Smooth muscle cell of the brain vasculature (primary cell): ENCODE measurements around the gene ARHGAP8.
"Not testable (repeated sequence)": the region's sequence is repeated elsewhere in the genome, so short reads cannot be mapped to it uniquely, and the experiment has no call there.

Experiments used
- DNase-seq: peaks from one replicate; pipeline ENCODE4 v3.0.0-alpha.2; 2012; ENCODE audit warnings: low read depth, low spot score

Gene ARHGAP8

GRCh38 chr22:44885806-44886360 is 133.5 kb downstream of the ARHGAP8 start:
- no peak for DNase-seq

DNA sequence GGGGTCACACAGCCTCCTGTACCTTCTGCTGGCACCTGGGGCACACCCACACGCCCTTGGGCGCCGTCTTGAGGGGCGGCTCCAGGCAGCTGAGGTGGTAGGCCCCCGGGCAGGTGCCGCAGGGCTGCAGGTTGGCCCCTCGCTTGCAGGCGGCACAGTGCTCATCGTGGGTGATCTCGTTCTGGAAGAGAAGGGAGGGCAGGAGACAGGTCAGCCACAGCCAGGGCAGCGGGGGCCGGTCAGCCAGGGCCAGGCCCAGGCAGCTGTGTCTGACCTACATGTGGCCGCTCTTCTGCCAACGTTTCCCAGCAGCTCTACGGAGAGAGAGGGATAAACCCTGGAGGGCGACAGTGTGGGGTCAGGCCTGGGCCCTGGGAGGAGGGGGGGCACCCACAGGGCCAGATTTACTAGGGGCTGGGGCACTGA is 135.6 kb downstream of the ARHGAP8 start:
- no peak for DNase-seq

- no peak for DNase-seq
These were observed 136.3 kb downstream of the ARHGAP8 start for GRCh38 chr22:44888491-44889254.

DNA sequence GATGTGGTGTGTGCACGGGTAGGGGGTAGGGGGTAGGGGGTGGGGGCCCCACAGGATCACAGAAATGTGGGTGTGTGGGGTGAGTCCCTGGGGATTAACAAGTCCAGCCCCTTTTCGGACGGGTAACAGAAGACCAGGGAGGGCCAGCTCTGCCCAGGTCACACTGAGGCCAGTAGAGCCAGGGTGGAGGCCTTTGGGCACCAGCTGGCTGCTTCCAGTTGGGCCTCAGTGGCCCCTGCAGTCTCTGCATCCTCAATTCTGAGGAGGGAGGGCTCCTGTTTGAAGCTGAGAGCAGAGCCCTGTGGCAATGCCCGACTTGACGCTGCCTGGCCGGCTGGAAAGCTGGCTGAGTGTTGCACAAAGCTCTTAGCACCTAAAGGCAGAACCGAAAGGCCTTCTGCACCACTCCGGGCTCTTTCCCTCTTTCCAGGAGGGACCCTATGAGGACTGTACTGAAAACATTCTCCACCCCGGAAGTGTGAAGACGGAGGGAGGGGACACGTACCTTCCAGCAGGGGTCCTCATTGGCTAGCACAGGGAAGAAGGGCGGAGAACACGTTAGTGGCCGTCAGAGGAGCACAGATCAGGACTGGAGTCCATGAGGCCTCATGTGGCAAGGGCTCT is 137.0 kb downstream of the ARHGAP8 start:
- DNase-seq = no peak

- DNase-seq = no peak
These were observed 138.3 kb downstream of the ARHGAP8 start for GRCh38 chr22:44890416-44891292.

- DNase-seq = no peak
These were observed 138.9 kb downstream of the ARHGAP8 start for GRCh38 chr22:44891293-44891747.

DNA sequence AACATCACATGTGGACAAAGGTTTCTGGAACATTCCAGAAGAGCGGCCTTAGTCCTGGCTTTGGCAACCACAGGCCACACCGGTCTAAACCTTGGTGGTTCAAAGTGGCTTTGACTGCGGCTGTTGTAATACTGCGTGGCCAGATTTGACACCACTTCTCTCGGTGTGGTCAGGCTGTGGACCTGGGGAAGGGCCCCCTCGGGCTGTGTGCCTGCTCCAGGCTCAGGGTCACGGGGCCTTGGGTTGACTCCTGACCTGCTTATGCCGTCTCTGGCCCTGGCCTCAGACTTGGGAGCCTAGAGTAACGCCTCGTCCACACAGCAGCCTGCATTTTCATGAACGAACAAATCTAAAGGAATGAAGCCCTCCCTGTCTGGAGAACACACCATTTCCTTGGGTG is 139.4 kb downstream of the ARHGAP8 start:
- DNase-seq = no peak

DNA sequence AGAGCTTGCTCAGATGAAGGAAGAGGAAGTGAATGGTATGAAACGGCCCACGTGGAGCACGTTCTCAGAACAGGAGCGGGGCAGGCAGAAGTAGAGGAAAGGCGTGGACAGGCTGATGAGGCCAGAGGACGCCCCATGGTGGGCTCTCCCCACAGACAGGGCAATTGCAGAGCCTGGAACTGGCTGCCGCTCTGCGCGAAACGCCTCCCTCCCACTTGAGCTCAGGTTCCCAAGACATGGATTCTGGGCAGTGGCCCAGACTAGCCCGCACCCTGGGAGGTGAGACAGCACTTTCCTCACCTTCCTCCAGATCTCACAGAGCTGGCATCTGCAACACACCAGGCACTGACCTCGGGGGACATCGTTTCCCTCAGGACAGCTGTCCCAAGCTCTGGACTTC is 139.9 kb downstream of the ARHGAP8 start:
- DNase-seq = no peak

DNA sequence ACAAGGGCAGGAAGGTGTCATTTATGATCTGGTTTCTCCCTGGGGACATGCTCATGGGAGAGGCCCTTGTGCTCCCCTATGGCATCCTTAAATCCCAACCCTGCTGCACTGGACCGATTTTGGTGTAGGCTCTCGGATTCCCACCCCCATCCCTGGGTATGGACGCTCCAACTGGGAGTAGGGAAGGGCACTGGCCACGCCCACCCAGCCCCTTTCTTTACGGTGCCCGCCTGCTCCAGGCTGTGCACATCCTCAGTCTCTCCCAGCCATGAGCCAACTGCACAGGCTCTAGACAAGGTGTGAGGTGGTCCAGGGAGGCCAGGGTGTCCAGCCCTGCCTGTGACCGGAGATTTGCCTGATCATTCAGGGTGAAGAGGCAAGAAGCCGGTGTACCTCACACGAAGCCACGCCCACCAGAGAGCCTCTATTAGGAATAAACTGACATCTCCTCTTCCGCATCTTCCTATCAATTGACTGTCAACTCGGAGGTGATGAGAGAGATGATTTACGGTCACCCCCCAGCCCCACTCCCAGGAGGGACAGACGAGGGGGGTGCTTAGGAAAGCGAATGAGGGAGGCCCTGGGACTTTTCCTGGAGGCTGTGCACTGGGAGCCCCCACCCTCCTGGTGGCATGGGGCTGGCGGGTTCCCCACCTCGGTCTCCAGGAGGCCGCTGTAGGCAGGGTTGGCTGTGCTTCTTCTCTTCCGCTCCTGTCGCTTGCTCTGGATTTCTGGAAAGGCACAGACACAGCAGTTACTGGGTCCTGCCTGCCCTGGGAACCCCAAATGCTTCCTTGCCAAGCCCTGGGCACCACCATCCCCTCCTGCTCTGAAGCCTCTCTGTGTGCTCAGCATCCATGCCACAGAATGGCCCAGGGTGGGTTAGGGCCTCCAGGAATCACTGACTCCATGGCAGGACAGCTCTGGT is 140.7 kb downstream of the ARHGAP8 start:
- no peak for DNase-seq

DNA sequence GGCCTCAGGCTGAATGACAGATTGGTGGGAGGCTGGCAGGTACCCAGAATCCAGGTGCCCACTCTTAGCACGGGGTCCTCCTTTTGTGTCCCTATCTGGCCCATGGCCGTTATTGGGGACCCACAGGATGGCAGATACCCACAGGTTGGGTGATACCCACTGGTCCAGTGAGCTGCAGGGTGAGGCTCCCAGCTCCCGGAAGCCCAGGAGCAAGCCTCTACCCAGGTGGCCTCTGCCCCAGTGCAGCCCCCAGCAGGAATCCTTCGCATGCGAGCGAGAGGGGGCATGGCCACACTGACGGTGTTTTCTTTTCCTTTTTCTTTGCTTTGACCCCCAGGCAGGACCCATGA is 141.3 kb downstream of the ARHGAP8 start:
- DNase-seq = no peak

DNA sequence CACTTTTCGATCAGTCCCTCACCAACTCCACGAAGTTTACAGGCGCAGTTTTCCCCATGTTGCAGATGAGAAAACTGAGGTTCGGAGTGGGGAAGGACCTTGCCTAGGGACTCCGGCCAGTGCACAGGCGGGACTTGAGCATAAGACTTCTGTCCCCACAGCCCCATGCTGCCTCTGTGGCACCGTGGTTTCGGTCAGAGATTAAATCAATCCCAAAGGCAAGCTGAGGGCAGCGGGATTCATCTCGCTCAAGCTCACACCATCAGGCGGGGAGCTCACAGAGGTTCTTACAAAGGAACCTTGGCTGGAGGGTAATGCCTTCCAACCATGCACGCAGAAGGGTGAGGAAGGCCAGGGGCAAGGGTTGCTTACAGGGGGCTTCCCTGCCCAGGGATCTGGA is 141.9 kb downstream of the ARHGAP8 start:
- no peak for DNase-seq

DNA sequence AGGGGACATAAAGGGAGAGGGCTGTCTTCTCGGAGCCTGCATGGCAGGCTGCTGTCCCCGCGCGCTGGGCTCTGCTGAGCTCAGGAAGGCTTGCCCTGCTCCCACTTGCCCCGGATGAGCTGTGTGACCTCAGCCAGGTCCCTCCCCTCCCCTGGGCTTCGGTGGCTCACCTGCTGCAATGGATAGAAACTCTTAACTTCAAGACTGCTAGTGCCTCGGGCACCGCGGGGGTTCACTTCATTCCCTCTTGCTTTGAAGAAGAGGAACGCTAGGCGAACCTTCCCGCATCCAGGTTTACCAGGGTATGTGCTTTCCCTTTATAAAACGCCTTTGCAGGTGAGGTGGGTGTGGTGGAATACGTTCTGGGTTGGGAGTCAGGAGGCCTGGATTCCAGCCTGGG is 142.4 kb downstream of the ARHGAP8 start:
- DNase-seq = no peak

DNA sequence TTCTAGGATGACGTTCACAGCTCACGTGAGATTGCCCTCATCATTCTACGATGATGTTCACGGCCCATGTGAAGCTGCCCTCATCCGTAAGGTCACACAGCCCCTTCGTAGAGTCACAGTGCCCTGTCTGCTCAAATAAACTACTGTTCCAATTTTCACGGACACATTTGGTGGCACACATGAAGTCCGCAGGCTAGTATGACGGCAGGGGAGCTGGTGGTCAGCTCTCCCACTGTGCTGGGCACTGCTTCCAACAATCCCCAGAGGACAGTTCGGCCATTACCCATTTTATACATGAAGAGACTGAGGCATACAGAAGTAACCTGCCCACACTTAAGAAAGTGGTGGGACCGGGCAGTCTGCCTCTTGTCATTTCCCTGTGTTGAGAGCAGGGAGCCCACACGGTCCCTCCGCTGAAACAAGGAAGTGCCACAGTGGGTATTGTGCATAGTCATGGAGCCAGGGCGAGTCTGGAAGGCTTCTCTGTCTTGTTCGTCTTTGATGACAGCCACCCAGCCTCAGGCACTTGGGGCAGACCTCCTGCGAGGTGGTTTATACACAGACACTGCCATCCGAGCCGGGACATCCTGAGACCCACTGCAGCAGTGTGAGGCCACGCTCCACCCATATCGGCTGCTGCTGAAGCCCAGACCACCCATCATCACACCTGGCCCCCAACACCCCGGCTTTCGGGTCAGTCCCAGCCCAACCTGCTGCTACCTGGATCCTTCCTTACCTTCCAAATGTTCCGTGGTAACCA is 143.1 kb downstream of the ARHGAP8 start:
- no peak for DNase-seq

GRCh38 chr22:44898236-44898635 is 145.9 kb downstream of the ARHGAP8 start:
- no peak for DNase-seq

- no peak for DNase-seq
These were observed 148.9 kb downstream of the ARHGAP8 start for GRCh38 chr22:44901301-44901700.

DNA sequence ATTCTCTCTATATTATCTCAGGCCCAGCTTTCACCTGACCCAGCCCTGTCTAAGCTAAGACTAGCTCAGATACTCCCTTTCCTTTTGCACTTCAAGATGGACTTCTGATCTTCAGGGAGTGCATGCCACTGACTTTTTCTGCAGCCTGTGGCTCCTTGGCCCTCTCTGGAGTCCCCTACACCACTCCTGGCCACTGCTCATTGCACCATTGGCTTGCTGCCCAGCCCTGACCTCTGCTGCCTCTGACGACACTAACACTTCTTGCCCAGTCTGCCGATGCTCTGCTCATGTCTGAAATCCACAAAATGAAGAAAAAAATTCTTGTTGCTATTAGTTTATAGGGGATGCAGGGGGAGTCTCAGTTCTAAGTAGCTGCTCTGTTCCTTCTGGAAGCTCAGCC is 150.8 kb downstream of the ARHGAP8 start:
- DNase-seq = not testable (repeated sequence)

- not testable (repeated sequence) for DNase-seq
These were observed 152.2 kb downstream of the ARHGAP8 start for GRCh38 chr22:44904492-44905152.

DNA sequence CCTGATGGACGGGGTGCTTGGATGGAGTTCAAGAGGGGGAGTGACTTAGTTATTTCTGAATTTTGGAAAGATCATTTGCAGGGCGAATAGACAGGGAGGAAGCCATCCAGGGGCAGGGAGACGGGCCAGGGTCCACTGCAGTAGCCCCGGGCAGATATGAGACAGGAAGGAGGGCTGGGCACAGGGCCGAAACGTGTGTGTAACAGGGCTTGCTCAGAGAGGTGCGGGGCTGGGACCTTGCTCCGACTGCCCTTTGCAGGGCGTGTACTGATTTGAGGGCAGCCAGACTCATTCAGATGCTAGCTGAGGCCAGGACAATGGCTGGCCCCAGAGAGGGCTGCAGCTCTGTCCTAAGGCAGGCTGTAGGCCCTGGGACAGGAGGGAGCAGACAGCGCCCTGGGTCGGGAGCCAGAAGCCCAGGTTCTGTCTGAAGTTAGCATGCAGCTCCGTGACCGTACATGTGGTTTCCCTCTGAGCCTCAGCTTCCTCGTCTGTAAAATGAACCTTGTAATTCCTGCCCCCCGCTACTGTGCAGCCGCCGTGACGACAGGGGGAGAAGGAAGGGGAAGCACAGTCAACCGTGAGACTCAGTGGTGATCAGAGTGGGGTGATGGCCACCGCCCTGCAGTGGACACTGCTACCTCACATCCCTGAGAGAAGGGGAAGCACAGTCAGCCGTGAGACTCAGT is 154.0 kb downstream of the ARHGAP8 start:
- DNase-seq = no peak

- DNase-seq = no peak
These were observed 154.7 kb downstream of the ARHGAP8 start for GRCh38 chr22:44906999-44907644.
